Measurements from ENCODE around the gene NLRP7.
"Not testable (repeated sequence)": the region's sequence is repeated elsewhere in the genome, so short reads cannot be mapped to it uniquely, and the experiment has no call there.

NLRP7 gene

GRCh38 chr19:54896036-54896435 lies 51.3 kb downstream of the NLRP7 start:
- DNase-seq (ENCODE audit: low read depth), result no peak
- H3K4me3 ChIP-seq (ENCODE audit: control insufficient read depth, low read depth, low read length), result no peak overlapping the region
- TF ChIP-seq CTCF (IDR thresholded peaks at IDR 0.05; ENCODE audit: control insufficient read depth, insufficient read depth, low read depth, low read length, missing control alignments), result no peak

- not testable (repeated sequence) for DNase-seq (ENCODE audit: low read depth); H3K4me3 ChIP-seq (ENCODE audit: control insufficient read depth, low read depth, low read length)
Measured at GRCh38 chr19:54894106-54894505, 53.2 kb downstream of the NLRP7 start.

- no peak for TF ChIP-seq CTCF (IDR thresholded peaks at IDR 0.05; ENCODE audit: control insufficient read depth, insufficient read depth, low read depth, low read length, missing control alignments)
- no peak for DNase-seq (ENCODE audit: low read depth)
- no peak overlapping the region for H3K4me3 ChIP-seq (ENCODE audit: control insufficient read depth, low read depth, low read length)
Measured at GRCh38 chr19:54893406-54893805, 53.9 kb downstream of the NLRP7 start.

GRCh38 chr19:54889566-54889965 lies 57.8 kb downstream of the NLRP7 start:
- TF ChIP-seq CTCF (IDR thresholded peaks at IDR 0.05; ENCODE audit: control insufficient read depth, insufficient read depth, low read depth, low read length, missing control alignments), result no peak
- no peak overlapping the region for H3K4me3 ChIP-seq (ENCODE audit: control insufficient read depth, low read depth, low read length)
- no peak for DNase-seq (ENCODE audit: low read depth)

- no peak overlapping the region for H3K4me3 ChIP-seq (ENCODE audit: control insufficient read depth, low read depth, low read length)
- no peak for DNase-seq (ENCODE audit: low read depth)
- TF ChIP-seq CTCF (IDR thresholded peaks at IDR 0.05; ENCODE audit: control insufficient read depth, insufficient read depth, low read depth, low read length, missing control alignments), result no peak
Measured at GRCh38 chr19:54888239-54888638, 59.1 kb downstream of the NLRP7 start.

- H3K4me3 ChIP-seq (ENCODE audit: control insufficient read depth, low read depth, low read length), result no peak overlapping the region
- DNase-seq (ENCODE audit: low read depth), result no peak
- no peak for TF ChIP-seq CTCF (IDR thresholded peaks at IDR 0.05; ENCODE audit: control insufficient read depth, insufficient read depth, low read depth, low read length, missing control alignments)
Measured at GRCh38 chr19:54883228-54883627, 64.1 kb downstream of the NLRP7 start.

- H3K4me3 ChIP-seq (ENCODE audit: control insufficient read depth, low read depth, low read length), result no peak overlapping the region
- no peak for DNase-seq (ENCODE audit: low read depth)
- no peak for TF ChIP-seq CTCF (IDR thresholded peaks at IDR 0.05; ENCODE audit: control insufficient read depth, insufficient read depth, low read depth, low read length, missing control alignments)
Measured at GRCh38 chr19:54882758-54883157, 64.6 kb downstream of the NLRP7 start.
